Stomach (tissue), 9 donors: ENCODE results near the gene AKR1C8. TPM values are rescaled to one million over a fixed set of nuclear protein-coding genes. Genes with fewer than 3 reads are reported as not detected.

Source experiments
- DNase-seq, 2 donors: peaks; one replicate each; pipeline versions ENCODE4 v3.0.0 to v3.0.0-alpha.2; 2013 to 2019
- H3K27ac ChIP-seq, 5 donors: fragments of 200-600 bp in 4 of 5; sonication (generic) in 4 of 5; one replicate each; pipeline ENCODE4 v1.5.1; 2013 to 2019; ENCODE audit warnings: mild to moderate bottlenecking in 1 of 5, moderate library complexity in 1 of 5
- H3K27me3 ChIP-seq, 3 donors: fragments of 200-600 bp; sonication (generic); one replicate each; pipeline ENCODE4 v1.5.1; 2017 to 2019; ENCODE audit warnings: mixed run types in 1 of 3
- H3K36me3 ChIP-seq, 4 donors: fragments of 200-600 bp; sonication (generic); 1 replicate in 3 of 4; 2 replicates in 1 of 4; pipeline ENCODE4 v1.5.1; 2016 to 2019
- H3K4me1 ChIP-seq, 4 donors: fragments of 200-600 bp; sonication (generic); one replicate each; pipeline ENCODE4 v1.5.1; 2016 to 2019
- H3K4me3 ChIP-seq, 4 donors: fragments of 200-600 bp; sonication (generic) in 3 of 4; one replicate each; pipeline ENCODE4 v1.5.1; 2016 to 2019; ENCODE audit warnings: mild to moderate bottlenecking in 1 of 4
- H3K9me3 ChIP-seq, 4 donors: fragments of 200-600 bp; sonication (generic); one replicate each; pipeline ENCODE4 v1.5.1; 2016 to 2019
- EP300 ChIP-seq: sonication (generic); formaldehyde crosslinking; IDR thresholded peaks from one replicate; pipeline ENCODE4 v1.6.1; 2017; ENCODE audit warnings: antibody characterized with exemption
- POLR2A ChIP-seq, 4 donors: fragments of 450-650 bp; IDR thresholded peaks; one replicate each; pipeline ENCODE4 v1.6.1; 2016; ENCODE audit warnings: antibody characterized with exemption in 4 of 4, control low read depth in 2 of 4, mild to moderate bottlenecking in 1 of 4, moderate library complexity in 1 of 4
- POLR2AphosphoS5 ChIP-seq, 3 donors: sonication (generic); formaldehyde crosslinking; IDR thresholded peaks; one replicate each; pipeline ENCODE4 v1.6.1; 2016; ENCODE audit warnings: antibody characterized with exemption in 3 of 3
- WGBS, 5 donors: extraction: QIAGEN DNeasy Blood & Tissue Kit in 3 of 5; methylation state at CpG; one replicate each; pipeline versions ENCODE4 v1.1.5 to v1.1.7; 2013 to 2018; 5-methylcytosine and 5-hydroxymethylcytosine counted together
- intact Hi-C: fragments of 100-400 bp; cut with DNase I; formaldehyde crosslinking; loops from one replicate; pipeline ENCODE4 v1.15.1; 2023; ENCODE audit warnings: low total_unique reads
- polyA plus RNA-seq, 3 donors: library from polyadenylated mRNA; stranded (reverse); fragments of 200-250 nt; gene quantifications; one replicate each; pipeline ENCODE4 v1.2.3, GENCODE V29; 2013
- total RNA-seq, 5 donors: library from RNA; depleted of rRNA; stranded (reverse); fragments of >200 nt; gene quantifications; one replicate each; pipeline versions ENCODE4 v1.1.0 to v1.2.3, GENCODE V29; 2014 to 2016
- TF ChIP-seq, protein P1 (sequence below), 7 experiments: fragments of 450-650 bp in 4 of 7; fragments of 200-600 bp in 3 of 7; sonication (generic) in 3 of 7; IDR thresholded peaks; one replicate each; pipeline ENCODE4 v1.5.1; 2016 to 2019; ENCODE audit warnings: antibody characterized with exemption in 7 of 7, control low read depth in 2 of 7, mild to moderate bottlenecking in 1 of 7
- donor health status: healthy with polysubstance abuse.
- donor health status: Bipolar disorder and iron deficiency.
- donor health status: healthy.

AKR1C8 gene
- total and polyA plus RNA-seq, 8 donors, result not detected

DNA sequence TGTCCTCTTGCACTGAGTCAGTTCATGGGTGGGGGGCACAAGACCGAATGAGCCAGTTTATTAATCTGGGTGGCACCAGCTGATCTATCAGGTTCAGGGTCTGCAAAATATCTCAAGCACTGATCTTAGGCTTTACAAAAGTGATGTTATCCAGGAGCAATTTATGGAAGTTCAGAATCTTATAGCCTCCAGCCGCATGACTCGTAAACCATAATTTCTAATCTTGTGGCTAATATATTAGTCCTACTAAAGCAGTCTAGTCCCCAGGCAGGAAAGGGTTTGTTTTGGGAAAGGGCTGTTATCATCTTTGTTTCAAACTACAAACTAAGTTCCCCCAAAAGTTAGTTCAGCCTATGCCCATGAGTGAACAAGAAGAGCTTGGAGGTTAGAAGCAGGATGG is 33.9 kb downstream of the AKR1C8 start:
- intact Hi-C loops, result no loop called here
- Histone ChIP-seq H3K4me3 (no peak overlapping the region), H3K4me1 (peaks cover 0 to 9% (median 6%) of the 10 kb centered on the region in 4 donors), H3K27ac (no peak overlapping the region), H3K27me3 (no peaks in the 10 kb centered on the region), H3K36me3 (no peaks in the 10 kb centered on the region), H3K9me3 (peaks cover 0 to 7% (median 3%) of the 10 kb centered on the region in 4 donors)
- TF ChIP-seq, protein P1, sequence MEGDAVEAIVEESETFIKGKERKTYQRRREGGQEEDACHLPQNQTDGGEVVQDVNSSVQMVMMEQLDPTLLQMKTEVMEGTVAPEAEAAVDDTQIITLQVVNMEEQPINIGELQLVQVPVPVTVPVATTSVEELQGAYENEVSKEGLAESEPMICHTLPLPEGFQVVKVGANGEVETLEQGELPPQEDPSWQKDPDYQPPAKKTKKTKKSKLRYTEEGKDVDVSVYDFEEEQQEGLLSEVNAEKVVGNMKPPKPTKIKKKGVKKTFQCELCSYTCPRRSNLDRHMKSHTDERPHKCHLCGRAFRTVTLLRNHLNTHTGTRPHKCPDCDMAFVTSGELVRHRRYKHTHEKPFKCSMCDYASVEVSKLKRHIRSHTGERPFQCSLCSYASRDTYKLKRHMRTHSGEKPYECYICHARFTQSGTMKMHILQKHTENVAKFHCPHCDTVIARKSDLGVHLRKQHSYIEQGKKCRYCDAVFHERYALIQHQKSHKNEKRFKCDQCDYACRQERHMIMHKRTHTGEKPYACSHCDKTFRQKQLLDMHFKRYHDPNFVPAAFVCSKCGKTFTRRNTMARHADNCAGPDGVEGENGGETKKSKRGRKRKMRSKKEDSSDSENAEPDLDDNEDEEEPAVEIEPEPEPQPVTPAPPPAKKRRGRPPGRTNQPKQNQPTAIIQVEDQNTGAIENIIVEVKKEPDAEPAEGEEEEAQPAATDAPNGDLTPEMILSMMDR (IDR thresholded peaks at IDR 0.05), result no peak
- TF ChIP-seq POLR2AphosphoS5 (IDR thresholded peaks at IDR 0.05) (no peak), POLR2A (IDR thresholded peaks at IDR 0.05) (no peak), EP300 (no peak)
- 92 to 98% (median 95%) methylated on average over 3 of the region's 3 CpGs for WGBS, 5 donors
- DNase-seq, result no peak

DNA sequence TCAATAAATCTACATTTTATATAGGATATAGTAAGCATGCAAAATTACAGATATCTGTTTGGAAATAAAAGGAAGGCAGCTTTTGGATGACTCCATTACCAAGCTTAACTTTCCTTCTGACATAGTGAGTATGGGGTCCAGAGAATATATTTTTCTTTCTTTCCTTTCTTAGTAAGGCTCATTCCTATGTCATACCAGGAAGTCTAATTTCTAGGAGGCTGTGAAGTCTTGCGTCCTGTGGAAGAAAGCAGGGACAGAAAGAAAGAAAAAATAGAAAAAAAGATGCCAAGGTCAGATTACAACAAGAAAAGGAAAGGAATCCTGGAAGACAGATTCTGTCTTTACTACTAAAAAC is 36.3 kb downstream of the AKR1C8 start:
- DNase-seq, result no peak
- Histone ChIP-seq H3K27me3 (no peaks in the 10 kb centered on the region), H3K4me1 (peaks cover 0 to 9% (median 6%) of the 10 kb centered on the region in 4 donors), H3K36me3 (no peaks in the 10 kb centered on the region), H3K4me3 (no peak overlapping the region), H3K27ac (peak overlapping the region in 4 of 5 donors; percentile 84 to 88 (median 87)), H3K9me3 (peaks cover 0 to 7% (median 3%) of the 10 kb centered on the region in 4 donors)
- WGBS, 5 donors, result 30 to 59% (median 46%) methylated on average over 1 of the region's 1 CpG
- TF ChIP-seq, protein P1 (IDR thresholded peaks at IDR 0.05), result no peak
- TF ChIP-seq POLR2AphosphoS5 (IDR thresholded peaks at IDR 0.05) (no peak), POLR2A (IDR thresholded peaks at IDR 0.05) (no peak), EP300 (no peak)
- intact Hi-C loops, result no loop called here

DNA sequence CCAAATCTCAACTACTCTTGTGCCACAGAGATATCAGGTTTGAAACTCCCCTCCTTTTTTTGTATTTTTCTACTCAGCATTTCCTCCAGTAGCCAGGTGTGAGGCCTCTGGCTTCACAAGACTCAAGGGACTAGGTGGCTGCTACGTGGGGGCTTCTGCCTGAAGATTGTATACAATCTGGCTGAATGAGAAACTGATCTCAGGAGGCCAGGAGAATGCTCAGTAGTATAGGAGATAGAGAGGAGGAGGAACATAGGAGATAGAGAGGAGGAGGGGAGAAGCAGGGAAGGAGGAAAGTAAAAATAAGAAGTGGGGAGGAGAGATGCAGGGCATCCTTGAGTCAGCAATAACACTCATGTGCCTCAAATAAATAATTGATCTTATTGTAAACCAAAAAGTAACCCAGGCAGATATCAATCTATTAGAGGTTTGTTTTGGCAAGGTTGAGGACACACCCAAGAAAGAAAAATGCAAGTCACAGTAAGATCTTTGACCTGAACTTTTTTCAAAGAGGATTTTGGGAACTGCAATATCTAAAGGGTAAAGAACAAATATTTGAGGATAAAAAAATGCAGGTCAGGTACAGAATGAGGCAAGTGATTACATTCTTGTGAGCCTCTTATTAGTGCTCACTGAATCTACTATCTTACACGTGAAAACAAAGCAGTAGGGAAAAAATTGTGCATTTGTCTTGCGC is 36.8 kb downstream of the AKR1C8 start:
- Histone ChIP-seq H3K9me3 (peaks cover 0 to 7% (median 3%) of the 10 kb centered on the region in 4 donors), H3K36me3 (no peaks in the 10 kb centered on the region), H3K27ac (peak overlapping the region; percentile 84 to 92 (median 88)), H3K4me1 (peaks cover 0 to 10% (median 7%) of the 10 kb centered on the region in 4 donors), H3K27me3 (no peaks in the 10 kb centered on the region), H3K4me3 (peak overlapping the region in 1 of 4 donors; percentile 4)
- DNase-seq, result peak in 1 of 2 donors; percentile 24
- TF ChIP-seq, protein P1 (IDR thresholded peaks at IDR 0.05), result no peak
- TF ChIP-seq POLR2AphosphoS5 (IDR thresholded peaks at IDR 0.05), result peak in 2 of 3 donors; percentile 32 to 38
- intact Hi-C loops, result no loop called here
- 20 to 37% (median 31%) methylated on average over 3 of the region's 3 CpGs for WGBS, 5 donors

DNA sequence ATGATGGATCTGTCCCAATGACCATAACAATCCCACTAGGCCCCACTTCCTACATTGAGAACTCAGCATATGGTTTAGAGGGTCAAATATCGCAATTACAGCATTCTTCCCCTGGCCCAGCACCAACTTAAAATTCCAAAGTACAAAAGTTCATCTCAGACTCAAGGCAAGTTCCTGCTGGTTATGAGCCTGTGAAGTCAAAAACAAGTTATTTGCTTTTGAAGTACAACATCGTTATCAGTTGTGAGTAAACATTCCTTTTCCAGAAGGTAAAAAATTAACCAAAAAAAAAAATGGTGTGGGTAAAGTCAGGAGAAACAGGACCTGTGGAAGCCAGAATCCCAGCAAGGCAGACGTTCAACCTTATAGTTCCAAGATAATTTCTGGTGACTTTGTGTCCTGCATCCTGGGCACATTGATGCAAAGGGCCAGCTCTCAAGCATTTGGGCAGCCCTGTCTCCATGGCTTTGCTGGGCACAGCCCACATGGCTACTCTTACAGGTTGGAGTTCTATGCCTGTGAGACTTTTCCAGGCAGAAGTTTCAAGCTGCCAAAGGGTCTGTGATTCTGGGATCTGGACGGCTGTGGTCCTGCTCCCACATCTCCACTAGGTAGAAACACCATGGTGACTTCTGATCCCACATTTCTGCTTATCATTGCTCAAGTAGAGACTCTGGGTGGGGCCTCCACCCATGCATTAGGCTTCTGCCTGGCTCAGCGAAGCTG is 37.5 kb downstream of the AKR1C8 start:
- Histone ChIP-seq H3K36me3 (no peaks in the 10 kb centered on the region), H3K9me3 (peaks cover 0 to 7% (median 3%) of the 10 kb centered on the region in 4 donors), H3K4me1 (peaks cover 0 to 17% (median 13%) of the 10 kb centered on the region in 4 donors), H3K27ac (peak overlapping the region; percentile 84 to 94 (median 88)), H3K4me3 (peak overlapping the region in 1 of 4 donors; percentile 4), H3K27me3 (no peaks in the 10 kb centered on the region)
- whole genome bisulfite sequencing, 5 donors, result 29 to 62% (median 43%) methylated on average over 5 of the region's 5 CpGs
- intact Hi-C loops, result no loop called here
- DNase-seq, result peak; percentile 65 to 79
- TF ChIP-seq POLR2AphosphoS5 (IDR thresholded peaks at IDR 0.05), result peak in 2 of 3 donors; percentile 63 to 79
- no peak for TF ChIP-seq EP300
- TF ChIP-seq POLR2A (IDR thresholded peaks at IDR 0.05), result no peak
- TF ChIP-seq, protein P1 (IDR thresholded peaks at IDR 0.05), result no peak
